GM10847 (cell line): ENCODE data around the gene CFAP90.

Experiments used
- POLR2A ChIP-seq: IDR thresholded peaks from 2 replicates; pipeline ENCODE4 v1.6.1; 2011; ENCODE audit not compliant: insufficient read length; ENCODE audit errors: extremely low read depth

Gene CFAP90

GRCh38 chr5:7849681-7850394, 1.1 kb downstream of the CFAP90 start:
- no peak for TF ChIP-seq POLR2A

- no peak for TF ChIP-seq POLR2A
Observed at GRCh38 chr5:7848296-7848695, 2.6 kb downstream of the CFAP90 start.

- TF ChIP-seq POLR2A = no peak
Observed at GRCh38 chr5:7846327-7846726, 4.6 kb downstream of the CFAP90 start.

GRCh38 chr5:7845557-7845956, 5.4 kb downstream of the CFAP90 start:
- TF ChIP-seq POLR2A = no peak

- no peak for TF ChIP-seq POLR2A
Observed at GRCh38 chr5:7844901-7845300, 6.0 kb downstream of the CFAP90 start.

- no peak for TF ChIP-seq POLR2A
Observed at GRCh38 chr5:7842531-7842930, 8.4 kb downstream of the CFAP90 start.

GRCh38 chr5:7837403-7837802, 13.5 kb downstream of the CFAP90 start:
- no peak for TF ChIP-seq POLR2A

- no peak for TF ChIP-seq POLR2A
Observed at GRCh38 chr5:7834982-7835381, 16.0 kb downstream of the CFAP90 start.

GRCh38 chr5:7828269-7828668, 22.7 kb downstream of the CFAP90 start:
- TF ChIP-seq POLR2A = no peak

- no peak for TF ChIP-seq POLR2A
Observed at GRCh38 chr5:7827610-7828009, 23.3 kb downstream of the CFAP90 start.

- no peak for TF ChIP-seq POLR2A
Observed at GRCh38 chr5:7825630-7826029, 25.3 kb downstream of the CFAP90 start.

GRCh38 chr5:7824995-7825394, 25.9 kb downstream of the CFAP90 start:
- no peak for TF ChIP-seq POLR2A

- no peak for TF ChIP-seq POLR2A
Observed at GRCh38 chr5:7823594-7823993, 27.3 kb downstream of the CFAP90 start.

GRCh38 chr5:7822449-7822848, 28.5 kb downstream of the CFAP90 start:
- TF ChIP-seq POLR2A = no peak

- no peak for TF ChIP-seq POLR2A
Observed at GRCh38 chr5:7816535-7816901, 34.4 kb downstream of the CFAP90 start.

GRCh38 chr5:7815892-7816534, 34.9 kb downstream of the CFAP90 start:
- TF ChIP-seq POLR2A = no peak

- TF ChIP-seq POLR2A = no peak
Observed at GRCh38 chr5:7814816-7815215, 36.1 kb downstream of the CFAP90 start.

- TF ChIP-seq POLR2A = no peak
Observed at GRCh38 chr5:7813576-7813975, 37.4 kb downstream of the CFAP90 start.

GRCh38 chr5:7813007-7813406, 37.9 kb downstream of the CFAP90 start:
- no peak for TF ChIP-seq POLR2A
